GM18861 (cell line): Measurements from ENCODE around the gene LRG1.

Source experiments
- ATAC-seq: cut with Tn5 transposase; IDR thresholded peaks from one replicate; pipeline ENCODE4 v1.9.1; 2021; ENCODE audit not compliant: unreplicated experiment

The LRG1 gene

DNA sequence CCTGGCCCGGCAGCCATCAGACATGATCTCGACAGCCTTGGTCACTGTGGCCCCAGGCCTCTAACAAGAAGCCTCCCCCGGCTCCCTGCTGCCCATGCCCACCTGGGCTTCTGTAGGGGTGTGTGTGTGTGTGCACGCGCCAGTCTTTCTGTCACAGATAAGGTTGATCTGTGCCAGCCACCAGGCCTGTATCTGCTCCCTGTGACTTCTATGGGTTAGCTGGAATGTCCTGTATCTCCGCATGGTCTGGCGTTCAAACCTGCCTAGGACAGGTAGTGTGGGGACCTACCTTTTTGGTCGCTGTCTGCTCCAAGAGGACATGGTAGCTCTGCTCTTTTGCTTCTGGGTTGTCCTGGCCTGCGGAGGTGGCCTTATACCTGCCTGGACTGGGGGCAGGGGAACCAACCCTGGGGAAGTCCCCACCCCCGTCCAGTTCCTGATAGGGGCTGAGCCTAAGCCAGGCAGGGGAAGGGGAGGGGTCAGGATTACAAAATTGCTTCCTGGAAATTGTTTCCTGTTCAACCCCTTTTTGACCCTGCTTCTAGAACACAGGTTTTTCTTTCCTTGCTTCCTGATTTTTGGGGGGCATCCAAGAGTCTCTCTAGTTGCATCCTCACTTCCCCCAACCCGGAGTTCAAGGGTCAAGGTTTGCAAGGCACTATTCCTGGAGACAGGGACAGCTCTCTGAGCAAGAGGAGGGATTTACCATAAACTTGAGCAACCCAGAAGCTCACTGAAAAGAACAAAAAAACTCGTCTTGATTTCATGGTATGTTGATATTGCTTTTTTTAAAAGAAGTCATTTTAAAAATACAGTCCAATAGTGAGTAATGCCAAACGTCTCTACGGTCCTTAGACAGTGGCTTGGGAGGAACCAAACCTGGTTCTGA, at the start of gene LRG1:
Gene LRG1 (minus strand): TSS at position 344 of the 889 bp plus-strand sequence. CDS start 23 bp downstream, at position 321.
- no peak for ATAC-seq

GRCh38 chr19:4588291-4588761, 48.5 kb upstream of the LRG1 start:
- ATAC-seq, result no peak

DNA sequence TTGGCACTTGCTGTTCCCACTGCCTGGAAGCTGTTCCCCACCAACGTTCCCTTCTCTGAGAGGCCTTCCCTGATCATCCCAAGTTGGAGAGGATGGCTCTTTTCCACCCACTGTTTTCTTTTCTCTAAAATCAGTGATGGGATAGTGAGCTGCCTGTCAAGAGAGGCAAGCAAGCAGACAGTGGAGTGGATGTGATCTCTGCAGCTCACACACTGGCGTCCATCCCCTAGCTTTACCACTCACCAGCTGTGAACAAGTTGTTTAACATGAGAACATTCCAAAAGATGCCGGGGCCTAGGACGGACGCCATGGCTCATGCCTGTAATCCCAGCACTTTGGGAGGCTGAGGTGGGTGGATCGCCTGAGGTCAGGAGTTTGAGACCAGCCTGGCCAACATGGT, 47.7 kb upstream of the LRG1 start:
- no peak for ATAC-seq

GRCh38 chr19:4586691-4587090, 46.9 kb upstream of the LRG1 start:
- no peak for ATAC-seq

DNA sequence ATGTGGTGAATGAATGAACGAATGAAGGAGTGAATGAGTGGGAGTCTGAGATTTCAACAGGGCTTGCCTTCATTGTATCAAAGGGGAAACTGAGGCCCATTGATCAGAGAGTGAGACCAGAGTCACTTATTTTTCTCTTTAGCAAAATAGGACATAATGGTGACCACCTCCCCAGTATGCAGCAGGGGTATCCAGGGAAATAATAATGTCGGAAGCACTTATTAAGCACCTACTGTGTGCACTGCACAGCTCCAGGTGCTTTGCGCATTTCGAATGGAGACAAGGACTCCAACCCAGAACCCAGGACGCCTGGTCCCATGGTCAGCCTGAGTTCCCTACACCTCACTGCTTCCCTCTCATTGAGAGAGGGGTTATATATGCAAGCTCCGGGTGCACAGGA, 46.4 kb upstream of the LRG1 start:
- no peak for ATAC-seq

DNA sequence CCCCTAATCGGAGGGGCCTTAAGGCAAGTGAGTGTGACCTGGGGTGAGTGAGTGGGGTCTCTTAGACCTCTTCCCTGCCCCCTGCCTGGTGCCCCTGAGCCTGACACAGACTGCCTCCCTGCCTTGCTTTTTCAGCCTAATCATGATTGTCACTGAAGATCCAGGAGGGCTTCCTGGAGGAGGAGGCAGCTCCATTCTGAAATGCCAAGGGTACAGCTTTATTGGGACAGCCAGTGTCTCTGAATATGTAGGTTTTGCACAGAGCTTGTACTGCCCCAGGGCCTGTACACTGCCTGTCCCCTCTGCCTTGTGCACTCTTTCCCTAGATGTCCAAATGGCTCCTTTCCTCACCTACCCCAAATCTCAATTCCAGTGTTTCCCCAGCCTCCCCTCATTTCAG, 45.7 kb upstream of the LRG1 start:
- ATAC-seq, result no peak

GRCh38 chr19:4584670-4585460, 45.0 kb upstream of the LRG1 start:
- no peak for ATAC-seq

DNA sequence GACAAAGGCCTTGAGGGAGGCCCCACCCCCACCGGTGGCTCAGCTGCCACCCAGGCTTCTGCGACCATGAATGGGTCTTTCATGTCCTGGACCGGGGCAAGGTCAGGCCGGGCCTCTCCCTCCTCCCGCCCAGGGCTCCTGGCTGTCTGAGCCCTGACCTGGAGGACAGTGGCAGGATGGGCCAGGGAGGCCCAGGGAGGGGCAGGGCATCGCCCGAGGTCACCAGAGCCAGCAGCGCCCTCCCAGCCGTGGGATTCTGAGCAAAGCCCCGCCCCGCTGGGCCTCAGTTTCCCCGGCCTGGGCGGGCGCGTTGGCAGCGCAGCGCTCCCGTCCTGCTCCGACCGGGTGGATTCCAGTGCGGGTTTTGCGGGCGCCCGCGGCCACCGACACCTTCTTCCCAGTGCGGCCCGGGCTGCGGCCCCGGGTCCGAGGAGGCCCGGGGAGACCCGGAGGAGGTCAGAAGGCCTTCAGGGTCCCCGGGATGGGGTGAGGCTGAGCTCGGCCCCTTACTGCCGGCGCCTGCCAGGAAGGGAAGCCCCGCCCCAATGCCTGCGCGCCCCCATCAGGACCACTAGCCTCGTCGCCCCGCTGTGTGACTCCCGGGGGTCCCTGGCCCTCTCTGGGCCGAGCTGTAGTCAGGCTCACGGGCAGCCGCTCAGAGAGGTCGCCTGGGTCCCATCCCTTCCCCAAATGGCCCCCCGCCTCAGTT, 44.3 kb upstream of the LRG1 start:
- no peak for ATAC-seq

- no peak for ATAC-seq
These were observed 43.4 kb upstream of the LRG1 start for GRCh38 chr19:4582980-4583842.

- no peak for ATAC-seq
These were observed 42.1 kb upstream of the LRG1 start for GRCh38 chr19:4581666-4582553.

DNA sequence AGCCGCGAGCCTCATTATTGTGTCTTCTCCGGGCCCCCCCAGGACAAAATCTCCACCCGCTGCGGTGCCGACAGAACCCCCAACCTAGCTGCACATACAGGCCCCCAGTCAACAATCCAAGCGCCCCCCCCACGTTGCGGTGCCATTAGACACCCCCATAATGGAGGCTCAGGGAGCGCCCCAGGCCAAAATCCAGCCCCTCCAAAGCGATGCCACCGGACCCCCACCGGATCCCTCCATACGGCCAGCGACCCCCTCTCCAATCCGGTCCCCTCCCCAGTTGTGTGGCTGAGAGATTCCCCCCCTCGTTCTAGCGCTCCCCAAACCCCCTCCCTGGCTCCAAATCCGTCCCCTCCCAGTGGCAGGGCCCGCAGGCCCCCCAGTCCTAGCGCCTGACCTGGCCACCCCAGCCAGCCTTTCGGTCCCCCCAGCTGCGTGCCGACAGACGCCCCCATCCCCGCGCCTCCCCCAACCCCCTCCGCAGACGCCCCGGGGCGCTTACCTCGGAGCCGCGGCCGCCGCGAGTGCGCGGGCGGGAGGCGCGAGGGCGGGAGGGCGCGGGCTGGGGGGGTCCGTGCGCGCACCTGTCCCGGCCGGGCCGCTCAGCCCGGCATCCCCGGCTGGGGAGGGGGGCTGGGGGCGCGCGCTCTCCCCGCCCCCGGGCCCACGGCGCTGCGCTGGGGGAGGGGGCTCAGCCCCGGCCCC, 41.3 kb upstream of the LRG1 start:
- ATAC-seq, result no peak

DNA sequence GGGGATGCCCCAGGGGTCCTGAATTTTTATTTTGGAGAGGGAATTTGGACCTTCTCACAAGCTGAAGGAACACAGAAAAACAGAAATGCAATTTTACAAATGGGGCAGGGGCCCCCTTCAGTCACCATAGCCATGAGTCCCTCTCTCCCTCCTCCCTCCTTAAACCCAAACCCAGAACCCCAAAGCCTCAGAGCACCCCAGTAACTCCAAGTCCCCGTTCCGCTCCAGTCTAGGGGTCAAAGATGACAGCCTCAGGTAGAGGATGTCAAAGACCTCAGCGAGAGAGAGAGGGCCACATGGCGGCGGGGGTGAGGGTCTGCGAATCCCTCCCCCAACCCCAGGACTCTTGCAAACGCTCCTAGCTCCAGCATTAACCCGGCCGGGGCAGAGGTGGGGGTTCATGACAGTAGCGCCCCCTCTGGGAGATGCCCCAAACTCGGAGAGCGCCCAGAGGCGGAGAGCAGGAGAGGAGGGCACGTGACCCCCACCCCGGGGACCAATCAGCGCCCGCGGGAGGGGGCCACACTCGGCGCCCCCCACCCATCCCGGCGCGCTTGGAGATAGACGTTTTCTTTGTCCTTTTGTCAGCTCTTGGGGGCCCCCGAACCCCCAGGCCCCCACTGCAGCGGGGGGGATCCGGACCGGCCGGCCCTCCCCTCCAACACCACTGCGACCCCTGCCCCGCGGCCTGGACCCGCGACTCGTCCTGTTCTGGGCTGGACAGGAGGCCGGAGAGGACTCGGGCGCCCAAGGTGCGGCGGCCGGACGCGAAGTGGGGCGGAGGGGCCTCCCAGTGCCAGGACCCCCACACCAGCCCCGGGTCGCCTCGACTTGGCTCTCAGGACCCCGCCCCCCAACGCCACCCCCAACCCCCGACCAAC, 40.4 kb upstream of the LRG1 start:
- ATAC-seq, result no peak

DNA sequence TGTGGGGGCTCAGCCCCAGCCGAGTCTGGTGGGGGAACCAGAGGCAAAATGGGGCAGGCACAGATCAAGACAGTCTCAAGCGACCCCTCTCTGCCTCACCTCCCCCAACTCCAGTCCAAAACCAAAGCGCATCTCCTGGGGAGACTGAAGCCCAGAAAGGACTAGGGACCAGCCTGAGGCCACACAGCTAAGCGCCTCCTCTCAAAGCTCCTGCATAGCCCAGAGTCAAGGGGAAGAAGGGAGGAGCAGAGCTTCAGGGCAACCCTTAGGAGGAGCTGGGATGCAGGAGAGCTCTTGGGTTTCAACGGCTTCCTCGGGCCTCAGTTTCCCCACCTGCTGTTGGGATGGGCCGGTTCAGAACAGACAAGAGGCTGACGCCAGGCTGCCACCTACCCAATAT, 39.6 kb upstream of the LRG1 start:
- no peak for ATAC-seq

GRCh38 chr19:4578552-4579248, 38.9 kb upstream of the LRG1 start:
- ATAC-seq, result no peak

- no peak for ATAC-seq
These were observed 37.4 kb upstream of the LRG1 start for GRCh38 chr19:4577020-4577782.
